CD14-positive monocyte (primary cell): ENCODE results near the gene KRTDAP. TPM values are rescaled to one million over a fixed set of nuclear protein-coding genes. Genes with fewer than 3 reads are reported as not detected.

ENCODE experiments used
- DNase-seq, 3 donors: peaks; one replicate each; pipeline ENCODE4 v3.0.0-alpha.2; 2011 to 2022
- H2AFZ ChIP-seq: 2 replicates; pipeline ENCODE4 v1.6.0; 2012; ENCODE audit warnings: mild to moderate bottlenecking, low read depth, low read length, inconsistent platforms; ENCODE audit not compliant: insufficient read depth, poor library complexity, severe bottlenecking
- H3K27ac ChIP-seq, 2 donors: 1 replicate in 1 of 2; 2 replicates in 1 of 2; pipeline ENCODE4 v1.5.1; 2012 to 2013; ENCODE audit warnings: low read length in 2 of 2, control low read depth in 1 of 2, inconsistent platforms in 1 of 2, low read depth in 1 of 2, mild to moderate bottlenecking in 1 of 2
- H3K27me3 ChIP-seq, 2 donors: one replicate each; pipeline versions ENCODE4 v1.6.0 to v1.6.1; 2011 to 2013; ENCODE audit warnings: low read length in 2 of 2; ENCODE audit not compliant: control insufficient read depth in 2 of 2, insufficient read depth in 2 of 2
- H3K36me3 ChIP-seq, 2 donors: replicated peaks in 1 of 2; 1 replicate in 1 of 2; 2 replicates in 1 of 2; pipeline versions ENCODE4 v1.5.1 to v1.6.1; 2012 to 2013; ENCODE audit warnings: low read length in 2 of 2, control low read depth in 1 of 2, inconsistent platforms in 1 of 2, mild to moderate bottlenecking in 1 of 2; ENCODE audit not compliant: insufficient read depth in 2 of 2, control insufficient read depth in 1 of 2
- H3K4me1 ChIP-seq, 2 donors: 1 replicate in 1 of 2; 2 replicates in 1 of 2; pipeline versions ENCODE4 v1.5.1 to v1.6.1; 2012 to 2013; ENCODE audit warnings: low read length in 2 of 2, control low read depth in 1 of 2, inconsistent platforms in 1 of 2, mild to moderate bottlenecking in 1 of 2, moderate library complexity in 1 of 2; ENCODE audit not compliant: insufficient read depth in 2 of 2, control insufficient read depth in 1 of 2
- H3K4me2 ChIP-seq: replicated peaks from 2 replicates; pipeline ENCODE3; 2012; ENCODE audit warnings: low read length, moderate library complexity, mild to moderate bottlenecking; ENCODE audit not compliant: poor library complexity, severe bottlenecking; ENCODE audit errors: extremely low read depth
- H3K4me3 ChIP-seq, 3 experiments: fragments of 200-600 bp in 1 of 3; sonication (generic) in 1 of 3; replicated peaks in 1 of 3; 1 replicate in 2 of 3; 2 replicates in 1 of 3; pipeline ENCODE4 v1.5.1; 2011 to 2013; ENCODE audit warnings: low read length in 3 of 3, mild to moderate bottlenecking in 3 of 3, control low read depth in 2 of 3, low read depth in 2 of 3, inconsistent platforms in 1 of 3, moderate library complexity in 1 of 3
- H3K79me2 ChIP-seq: 2 replicates; pipeline ENCODE4 v1.6.0; 2012; ENCODE audit warnings: mild to moderate bottlenecking, control low read depth, inconsistent platforms, low read length, moderate library complexity; ENCODE audit not compliant: insufficient read depth
- H3K9ac ChIP-seq: 2 replicates; pipeline ENCODE4 v1.6.0; 2017; ENCODE audit warnings: low read length, mild to moderate bottlenecking; ENCODE audit not compliant: insufficient read depth, poor library complexity, severe bottlenecking
- H3K9me3 ChIP-seq, 2 donors: replicated peaks in 1 of 2; 1 replicate in 1 of 2; 2 replicates in 1 of 2; pipeline versions ENCODE4 v1.5.1 to v1.6.1; 2012 to 2013; ENCODE audit warnings: low read length in 2 of 2, control low read depth in 1 of 2; ENCODE audit not compliant: control insufficient read depth in 1 of 2, insufficient read depth in 1 of 2
- H4K20me1 ChIP-seq: 2 replicates; pipeline ENCODE4 v1.6.0; 2012; ENCODE audit warnings: mild to moderate bottlenecking, low read length, control low read depth, moderate library complexity; ENCODE audit not compliant: insufficient read depth
- H3K27ac Mint-ChIP-seq, 7 donors: one replicate each; pipeline ENCODE4 v1.8.0; 2020; ENCODE audit warnings: mild to moderate bottlenecking in 7 of 7, mixed read lengths in 7 of 7, moderate library complexity in 6 of 7, inconsistent platforms in 2 of 7
- H3K27me3 Mint-ChIP-seq, 3 donors: one replicate each; pipeline ENCODE4 v1.8.0; 2021 to 2022; ENCODE audit warnings: low read depth in 3 of 3, mild to moderate bottlenecking in 3 of 3, mixed read lengths in 3 of 3, moderate library complexity in 3 of 3, inconsistent platforms in 1 of 3
- H3K36me3 Mint-ChIP-seq, 2 donors: one replicate each; pipeline ENCODE4 v1.8.0; 2020; ENCODE audit warnings: mixed read lengths in 2 of 2, inconsistent platforms in 1 of 2, mild to moderate bottlenecking in 1 of 2
- H3K4me1 Mint-ChIP-seq: one replicate; pipeline ENCODE4 v1.8.0; 2020; ENCODE audit warnings: mild to moderate bottlenecking, mixed read lengths
- H3K4me3 Mint-ChIP-seq, 2 donors: one replicate each; pipeline ENCODE4 v1.8.0; 2020; ENCODE audit warnings: mild to moderate bottlenecking in 2 of 2, mixed read lengths in 2 of 2, moderate library complexity in 1 of 2
- H3K9me3 Mint-ChIP-seq, 7 donors: one replicate each; pipeline ENCODE4 v1.8.0; 2020 to 2022; ENCODE audit warnings: mixed read lengths in 7 of 7, mild to moderate bottlenecking in 6 of 7, moderate library complexity in 6 of 7, inconsistent platforms in 2 of 7
- CTCF ChIP-seq: fragments of 200-600 bp; IDR thresholded peaks from one replicate; pipeline ENCODE4 v1.8.0; 2022; ENCODE audit warnings: antibody characterized with exemption, mild to moderate bottlenecking
- WGBS: methylation state at CpG from one replicate; pipeline ENCODE4 v1.1.5; 2013; ENCODE audit warnings: missing lambda C conversion rate; ENCODE audit not compliant: insufficient coverage; 5-methylcytosine and 5-hydroxymethylcytosine counted together
- intact Hi-C, 2 donors: fragments of 100-400 bp; cut with micrococcal nuclease; formaldehyde crosslinking; loops; one replicate each; pipeline versions ENCODE4 v1.15.0 to v1.15.1; 2023
- polyA minus RNA-seq: library from RNA; depleted of rRNA, polyadenylated mRNA; stranded (reverse); fragments of >200 nt; gene quantifications from 2 replicates; pipeline ENCODE4 v1.2.3, GENCODE V29; 2012
- polyA plus RNA-seq, 3 donors: library from polyadenylated mRNA; depleted of rRNA in 1 of 3; unstranded in 2 of 3; stranded (reverse) in 1 of 3; fragments of 300-500 nt in 2 of 3; fragments of >200 nt in 1 of 3; fragmentation: Illumina TruSeq in 2 of 3; gene quantifications; 1 replicate in 2 of 3; 2 replicates in 1 of 3; pipeline ENCODE4 v1.2.3, GENCODE V29; 2012 to 2021
- total RNA-seq, 12 experiments: library from RNA in 1 of 12; stranded (reverse) in 1 of 12; fragments of 120-200 nt in 1 of 12; gene quantifications; one replicate each; pipeline ENCODE4 v1.2.4 and lab custom pipeline; 2013 to 2026; ENCODE audit warnings: mixed read lengths in 6 of 12, inconsistent platforms in 1 of 12

The KRTDAP gene, protein sequence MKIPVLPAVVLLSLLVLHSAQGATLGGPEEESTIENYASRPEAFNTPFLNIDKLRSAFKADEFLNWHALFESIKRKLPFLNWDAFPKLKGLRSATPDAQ
- not detected for total RNA-seq (2013)
- polyA plus RNA-seq = not detected
- polyA minus RNA-seq = not detected in 2 replicates
- 0 to 0.23 (median 0) reads per million in 11 experiments for total RNA-seq (lab: John Stamatoyannopoulos, UW)

GRCh38 chr19:35490364-35490763 lies at the start of gene KRTDAP:
Gene KRTDAP (minus strand): TSS chr19:35490464. CDS start chr19:35490442, 22 bp downstream.
- no peak within 1 kb of the TSS for H2AFZ ChIP-seq
- H3K79me2 ChIP-seq = no peaks in the 10 kb centered on the region
- H3K4me1 ChIP-seq = peaks cover 0 to 4% of the 10 kb centered on the region in 2 donors
- no peak within 1 kb of the TSS for H3K4me2 ChIP-seq
- 62% methylated on average over 4 of the region's 9 CpGs for WGBS
- peaks cover 0 to 7% of the 10 kb centered on the region in 2 donors for H3K27me3 ChIP-seq
- no peak within 1 kb of the TSS for H3K27ac ChIP-seq
- DNase-seq = no peak
- no peak for TF ChIP-seq CTCF
- no peak within 1 kb of the TSS for H3K9ac ChIP-seq
- H3K4me3 ChIP-seq = no peak within 1 kb of the TSS
- intact Hi-C loops = loop anchor here in 1 of 2 donors (10.0 kb wide), 1 partner anchor 136 kb away; the partner anchor contains the start of gene FFAR3
- peaks cover 5% of the 10 kb centered on the region for H3K4me1 Mint-ChIP-seq
- H3K36me3 ChIP-seq = no peaks in the 10 kb centered on the region
- peaks cover 0 to 2% (median 0%) of the 10 kb centered on the region in 7 donors for H3K9me3 Mint-ChIP-seq
- H3K4me3 Mint-ChIP-seq = peak within 1 kb of the TSS in 1 of 2 donors; percentile 36
- peak within 1 kb of the TSS in 2 of 7 donors; percentile 7 to 60 for H3K27ac Mint-ChIP-seq
- H3K36me3 Mint-ChIP-seq = no peaks in the 10 kb centered on the region
- no peaks in the 10 kb centered on the region for H3K9me3 ChIP-seq
- no peaks in the 10 kb centered on the region for H4K20me1 ChIP-seq
- peaks cover 19 to 21% (median 21%) of the 10 kb centered on the region in 3 donors for H3K27me3 Mint-ChIP-seq

GRCh38 chr19:35539850-35540249 lies 49.6 kb upstream of the KRTDAP start:
- no peak for TF ChIP-seq CTCF
- WGBS = 94% methylated on average over 12 of the region's 12 CpGs
- Histone ChIP-seq H3K4me1 (peaks cover 8 to 9% of the 10 kb centered on the region in 2 donors), H3K4me3 (no peak overlapping the region), H3K4me2 (no peak overlapping the region), H3K9me3 (no peaks in the 10 kb centered on the region), H3K9ac (no peak overlapping the region), H4K20me1 (no peaks in the 10 kb centered on the region), H3K79me2 (no peaks in the 10 kb centered on the region), H2AFZ (no peak overlapping the region), H3K36me3 (no peaks in the 10 kb centered on the region), H3K27me3 (no peaks in the 10 kb centered on the region), H3K27ac (no peak overlapping the region)
- Mint-ChIP-seq H3K4me1 (peaks cover 12% of the 10 kb centered on the region), H3K27ac (peak overlapping the region in 1 of 7 donors; percentile 45), H3K4me3 (no peak overlapping the region), H3K36me3 (peaks cover 7 to 8% of the 10 kb centered on the region in 2 donors), H3K9me3 (no peaks in the 10 kb centered on the region), H3K27me3 (peaks cover 4 to 6% (median 6%) of the 10 kb centered on the region in 3 donors)
- DNase-seq = no peak
- intact Hi-C loops = no loop called here
